ENCODE data around the gene PROX1. TPM values are rescaled to one million over a fixed set of nuclear protein-coding genes. Genes with fewer than 3 reads are reported as not detected.

Gene PROX1
- total RNA-seq, 1 donor from 2014 or later: 63.2 TPM

GRCh38 chr1:214039394-214040018 is 51.7 kb downstream of the PROX1 start:
- Mint-ChIP-seq H3K9me3 (ENCODE audit: low read depth) (no peaks in the 10 kb centered on the region), H3K27me3 (no peaks in the 10 kb centered on the region), H3K4me3 (ENCODE audit: low read depth) (no peak overlapping the region), H3K36me3 (ENCODE audit: insufficient read depth) (peaks cover 25% of the 10 kb centered on the region), H3K27ac (peak overlapping the region; percentile 68), H3K4me1 (ENCODE audit: low read depth) (peaks cover 37% of the 10 kb centered on the region)
- no peak for DNase-seq (ENCODE audit: low spot score, unreplicated experiment)
- TF ChIP-seq CTCF (IDR thresholded peaks at IDR 0.05; ENCODE audit: unreplicated experiment): no peak

DNA sequence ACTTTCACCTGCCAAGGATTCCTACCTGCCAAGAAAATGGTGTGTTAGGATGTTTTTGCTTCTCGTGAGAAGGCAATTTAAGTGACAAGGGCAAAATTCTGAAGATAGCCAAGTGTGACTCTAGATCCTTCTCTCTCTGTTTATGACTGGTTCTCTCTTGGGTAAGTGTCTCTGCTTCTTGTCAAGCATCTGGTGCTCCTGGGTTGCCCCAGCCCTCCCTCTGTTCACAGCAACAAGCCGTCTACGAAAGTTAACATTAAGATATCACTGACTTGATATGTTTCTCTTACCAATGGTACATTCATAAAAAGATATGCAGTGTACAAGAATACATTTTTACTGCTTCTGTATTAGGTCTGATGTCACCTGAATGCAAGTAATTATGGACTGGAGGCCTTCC is 55.4 kb downstream of the PROX1 start:
- peaks cover 5% of the 10 kb centered on the region for H3K9me3 Mint-ChIP-seq (ENCODE audit: low read depth)
- no peaks in the 10 kb centered on the region for H3K27me3 Mint-ChIP-seq
- TF ChIP-seq CTCF (IDR thresholded peaks at IDR 0.05; ENCODE audit: unreplicated experiment): no peak
- H3K36me3 Mint-ChIP-seq (ENCODE audit: insufficient read depth): peaks cover 10% of the 10 kb centered on the region
- peak overlapping the region; percentile 65 for H3K27ac Mint-ChIP-seq
- peaks cover 34% of the 10 kb centered on the region for H3K4me1 Mint-ChIP-seq (ENCODE audit: low read depth)
- H3K4me3 Mint-ChIP-seq (ENCODE audit: low read depth): no peak overlapping the region
- DNase-seq (ENCODE audit: low spot score, unreplicated experiment): no peak

- peaks cover 8% of the 10 kb centered on the region for H3K9me3 Mint-ChIP-seq (ENCODE audit: low read depth)
- H3K4me1 Mint-ChIP-seq (ENCODE audit: low read depth): peaks cover 27% of the 10 kb centered on the region
- DNase-seq (ENCODE audit: low spot score, unreplicated experiment): no peak
- H3K27ac Mint-ChIP-seq: peak overlapping the region; percentile 70
- TF ChIP-seq CTCF (IDR thresholded peaks at IDR 0.05; ENCODE audit: unreplicated experiment): no peak
- peaks cover 4% of the 10 kb centered on the region for H3K36me3 Mint-ChIP-seq (ENCODE audit: insufficient read depth)
- no peaks in the 10 kb centered on the region for H3K27me3 Mint-ChIP-seq
- no peak overlapping the region for H3K4me3 Mint-ChIP-seq (ENCODE audit: low read depth)
These were observed 56.9 kb downstream of the PROX1 start for GRCh38 chr1:214044438-214045214.

DNA sequence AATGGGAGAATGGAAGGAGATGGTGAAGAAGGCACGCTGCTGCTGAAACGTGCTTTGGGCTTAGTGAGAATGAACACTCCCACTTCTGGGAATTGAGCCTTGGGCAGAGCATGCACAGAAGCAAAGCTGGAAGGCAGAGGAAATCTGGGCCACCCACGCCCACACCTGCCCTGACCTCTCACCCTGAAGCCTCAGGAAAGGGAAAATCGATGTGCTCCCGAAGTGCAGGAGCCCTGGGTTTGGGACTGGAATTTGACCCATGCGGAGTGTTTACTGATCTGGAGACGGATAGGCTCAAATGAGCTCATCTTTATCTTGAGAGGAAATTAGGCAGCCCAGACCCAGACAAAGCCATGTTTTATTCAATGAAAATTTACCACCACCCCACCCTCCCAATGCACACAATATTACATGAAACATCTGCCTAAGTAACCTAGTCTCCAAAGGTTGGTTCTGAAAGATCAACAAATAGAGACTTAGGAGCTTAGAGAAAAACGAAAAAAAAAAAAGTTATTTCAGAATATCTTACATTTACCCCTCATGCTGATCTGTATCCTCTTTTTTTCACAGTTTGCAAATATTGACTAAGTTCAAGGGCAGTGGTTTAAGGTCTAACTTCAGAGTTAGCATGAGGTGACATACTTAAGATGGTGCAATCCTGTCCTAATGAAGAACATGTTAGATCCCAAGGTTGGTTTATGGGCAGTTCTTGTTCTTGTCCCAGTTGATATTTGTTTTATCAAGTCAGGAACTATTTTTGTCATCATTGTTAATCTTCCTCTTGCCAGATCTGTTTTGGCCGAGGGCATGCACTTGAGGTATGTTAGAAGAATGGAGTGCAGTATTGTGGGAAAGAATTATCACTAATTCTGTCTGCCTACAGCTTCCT is 63.0 kb downstream of the PROX1 start:
- Mint-ChIP-seq H3K4me3 (ENCODE audit: low read depth) (peak overlapping the region; percentile 4), H3K27me3 (no peaks in the 10 kb centered on the region), H3K27ac (peak overlapping the region; percentile 70), H3K4me1 (ENCODE audit: low read depth) (peaks cover 25% of the 10 kb centered on the region), H3K9me3 (ENCODE audit: low read depth) (peaks cover 8% of the 10 kb centered on the region), H3K36me3 (ENCODE audit: insufficient read depth) (peaks cover 3% of the 10 kb centered on the region)
- no peak for TF ChIP-seq CTCF (IDR thresholded peaks at IDR 0.05; ENCODE audit: unreplicated experiment)
- no peak for DNase-seq (ENCODE audit: low spot score, unreplicated experiment)

DNA sequence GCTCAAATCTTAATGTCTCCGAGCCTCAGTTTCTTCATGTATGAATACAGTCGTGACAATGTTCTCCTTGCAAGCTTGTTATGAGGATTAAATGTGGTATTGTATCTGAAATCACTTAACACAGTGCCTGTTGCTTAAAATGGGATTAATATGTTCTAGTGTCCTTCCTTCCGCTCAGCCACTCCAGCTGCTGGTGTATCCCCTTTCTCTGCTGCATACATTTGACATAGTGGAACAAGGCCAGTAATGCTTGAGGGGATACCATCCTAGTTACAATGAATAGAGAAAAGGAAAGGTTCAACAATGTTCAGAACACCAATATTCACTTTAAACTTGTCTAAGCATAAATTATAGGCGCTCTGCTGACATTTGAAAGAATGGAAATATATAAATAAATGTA is 64.0 kb downstream of the PROX1 start:
- no peaks in the 10 kb centered on the region for H3K27me3 Mint-ChIP-seq
- TF ChIP-seq CTCF (IDR thresholded peaks at IDR 0.05; ENCODE audit: unreplicated experiment): no peak
- H3K4me1 Mint-ChIP-seq (ENCODE audit: low read depth): peaks cover 24% of the 10 kb centered on the region
- peaks cover 8% of the 10 kb centered on the region for H3K9me3 Mint-ChIP-seq (ENCODE audit: low read depth)
- H3K36me3 Mint-ChIP-seq (ENCODE audit: insufficient read depth): peaks cover 3% of the 10 kb centered on the region
- no peak for DNase-seq (ENCODE audit: low spot score, unreplicated experiment)
- H3K27ac Mint-ChIP-seq: peak overlapping the region; percentile 37
- no peak overlapping the region for H3K4me3 Mint-ChIP-seq (ENCODE audit: low read depth)

Data from progenitor cell of endocrine pancreas (in vitro differentiated cells).